Stimulated activated CD4-positive, alpha-beta T cell treated with anti-CD3 and anti-CD28 coated beads, Interleukin-4, amount 100 ng/mL, for 24 hours (primary cell): ENCODE measurements around the gene EMX2.

Experiments used
- DNase-seq: peaks from one replicate; pipeline ENCODE4 v3.0.0-alpha.2; 2020

Gene EMX2

GRCh38 chr10:117545141-117546019 lies 2.8 kb downstream of the EMX2 start:
- DNase-seq, result no peak

- no peak for DNase-seq
Observed at GRCh38 chr10:117546020-117546580, 3.6 kb downstream of the EMX2 start.

- DNase-seq, result no peak
Observed at GRCh38 chr10:117546581-117547015, 4.1 kb downstream of the EMX2 start.

GRCh38 chr10:117547016-117547715 lies 4.6 kb downstream of the EMX2 start:
- no peak for DNase-seq

GRCh38 chr10:117547716-117548668 lies 5.4 kb downstream of the EMX2 start:
- DNase-seq, result no peak

GRCh38 chr10:117549100-117549585 lies 6.6 kb downstream of the EMX2 start:
- DNase-seq, result no peak

GRCh38 chr10:117550076-117550475 lies 7.5 kb downstream of the EMX2 start:
- no peak for DNase-seq

GRCh38 chr10:117550599-117551329 lies 8.2 kb downstream of the EMX2 start:
- no peak for DNase-seq

- DNase-seq, result no peak
Observed at GRCh38 chr10:117551330-117552155, 9.0 kb downstream of the EMX2 start.

- no peak for DNase-seq
Observed at GRCh38 chr10:117552156-117552631, 9.6 kb downstream of the EMX2 start.

- DNase-seq, result no peak
Observed at GRCh38 chr10:117552701-117553141, 10.2 kb downstream of the EMX2 start.

GRCh38 chr10:117553142-117553814 lies 10.7 kb downstream of the EMX2 start:
- no peak for DNase-seq

- DNase-seq, result no peak
Observed at GRCh38 chr10:117553815-117554172, 11.2 kb downstream of the EMX2 start.

GRCh38 chr10:117554241-117554814 lies 11.8 kb downstream of the EMX2 start:
- no peak for DNase-seq

GRCh38 chr10:117555017-117555416 lies 12.5 kb downstream of the EMX2 start:
- DNase-seq, result no peak

GRCh38 chr10:117555863-117556262 lies 13.3 kb downstream of the EMX2 start:
- no peak for DNase-seq

GRCh38 chr10:117556356-117556755 lies 13.8 kb downstream of the EMX2 start:
- DNase-seq, result no peak

- no peak for DNase-seq
Observed at GRCh38 chr10:117559712-117560111, 17.2 kb downstream of the EMX2 start.

GRCh38 chr10:117560942-117561341 lies 18.4 kb downstream of the EMX2 start:
- DNase-seq, result no peak

- DNase-seq, result no peak
Observed at GRCh38 chr10:117562220-117562619, 19.7 kb downstream of the EMX2 start.
